EH (cell line): ENCODE results near the gene FPR3.

ENCODE experiments used
- DNase-seq: peaks from one replicate; pipeline ENCODE4 v3.0.0-alpha.2; 2015; ENCODE audit warnings: low read depth

FPR3 gene

DNA sequence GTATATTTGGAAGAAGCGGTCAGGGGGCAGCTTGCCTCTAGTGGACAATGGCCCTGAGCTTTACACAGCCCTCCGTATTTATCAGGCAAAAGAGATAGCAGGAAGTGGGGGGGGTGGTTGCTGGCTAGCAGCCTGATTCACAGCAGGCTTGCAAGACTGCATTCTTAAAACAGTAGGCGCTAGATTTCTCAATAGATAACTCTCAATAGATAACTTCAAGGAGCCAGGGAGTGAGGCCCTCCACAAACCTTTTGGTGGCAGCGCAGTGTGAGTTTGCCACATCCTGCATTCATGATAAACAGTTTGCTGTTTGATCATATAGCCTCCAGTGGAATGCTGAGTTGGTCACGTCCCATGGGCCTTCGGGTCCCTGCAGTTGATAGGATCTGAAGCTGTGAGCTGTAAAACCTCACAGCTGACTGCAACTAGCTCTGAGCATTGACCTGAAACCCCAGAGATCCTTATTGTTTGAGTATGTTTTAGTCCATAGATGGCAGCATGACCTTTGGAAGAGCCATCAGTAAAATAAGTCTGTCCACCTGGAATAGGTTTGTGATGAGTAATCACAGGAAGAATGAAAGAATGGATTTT, 12.2 kb downstream of the FPR3 start:
- peak; percentile 44 for DNase-seq

GRCh38 chr19:51807925-51808324, 13.0 kb downstream of the FPR3 start:
- no peak for DNase-seq

DNA sequence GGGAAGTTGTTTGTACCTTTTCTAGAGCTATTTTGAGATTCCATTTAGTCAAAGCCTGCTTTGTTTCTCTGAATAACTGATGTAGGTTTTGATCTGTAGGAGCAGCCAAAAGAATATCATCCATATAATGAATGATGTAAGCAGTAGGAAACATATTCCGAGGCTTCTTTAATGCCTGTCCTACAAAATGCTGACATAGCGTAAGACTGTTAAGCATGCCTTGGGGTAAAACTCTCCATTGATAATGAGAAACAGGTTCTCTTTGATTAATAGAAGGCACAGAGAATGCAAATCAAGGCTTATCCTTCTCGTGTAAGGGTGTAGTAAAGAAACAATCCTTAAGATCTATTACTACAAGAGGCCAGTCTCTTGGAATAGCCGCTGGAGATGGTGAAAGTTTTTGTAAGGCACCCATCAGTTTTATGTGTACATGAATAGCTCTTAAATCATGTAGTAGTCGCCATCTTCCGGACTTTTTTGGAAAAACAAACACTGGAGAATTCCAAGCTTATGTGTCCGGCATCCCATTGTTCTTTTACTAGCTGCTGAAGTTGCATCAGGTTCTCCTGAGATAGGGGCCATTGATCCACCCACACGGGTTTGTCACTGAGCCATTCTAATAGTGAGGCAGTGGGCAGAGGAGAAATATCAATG, 13.5 kb downstream of the FPR3 start:
- DNase-seq = peak; percentile 62

DNA sequence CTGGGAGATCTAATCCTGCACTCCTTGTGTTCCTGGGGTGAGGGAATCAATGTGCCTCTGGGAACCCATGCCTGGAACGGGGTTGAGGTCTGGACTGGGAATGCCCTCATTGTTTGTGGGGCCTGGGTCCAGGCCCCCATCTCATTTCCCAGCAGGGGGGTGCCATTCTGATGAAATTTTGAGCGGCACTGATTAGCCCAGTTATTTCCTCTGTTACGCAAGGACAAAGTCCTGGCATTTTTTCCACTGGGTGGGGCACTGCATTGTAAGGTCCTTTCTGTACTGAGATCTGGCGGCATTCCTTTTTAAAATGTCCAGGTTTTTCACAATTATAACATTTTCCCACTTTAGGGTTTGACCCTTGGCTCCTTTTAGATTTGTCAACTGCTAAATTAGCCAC, 14.8 kb downstream of the FPR3 start:
- no peak for DNase-seq

DNA sequence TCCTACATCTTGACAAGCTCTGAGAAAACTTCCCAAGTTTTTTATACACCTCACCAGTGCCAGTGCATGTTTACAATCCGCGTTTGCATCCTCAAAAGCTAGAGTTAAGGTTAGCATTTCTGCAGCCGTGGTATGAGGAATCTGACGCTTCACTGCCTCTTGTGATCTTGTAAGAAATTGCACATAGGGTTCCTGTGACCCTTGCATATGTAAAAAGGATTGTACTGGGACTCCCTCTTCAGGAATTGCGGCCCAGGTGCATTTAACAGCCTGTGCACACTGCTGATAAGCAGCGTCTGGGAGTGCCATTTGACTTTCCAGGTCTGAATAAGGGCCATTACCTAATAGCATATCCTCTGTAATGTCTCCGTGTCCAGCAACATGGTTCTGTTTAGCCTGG, 15.3 kb downstream of the FPR3 start:
- peak; percentile 8 for DNase-seq

DNA sequence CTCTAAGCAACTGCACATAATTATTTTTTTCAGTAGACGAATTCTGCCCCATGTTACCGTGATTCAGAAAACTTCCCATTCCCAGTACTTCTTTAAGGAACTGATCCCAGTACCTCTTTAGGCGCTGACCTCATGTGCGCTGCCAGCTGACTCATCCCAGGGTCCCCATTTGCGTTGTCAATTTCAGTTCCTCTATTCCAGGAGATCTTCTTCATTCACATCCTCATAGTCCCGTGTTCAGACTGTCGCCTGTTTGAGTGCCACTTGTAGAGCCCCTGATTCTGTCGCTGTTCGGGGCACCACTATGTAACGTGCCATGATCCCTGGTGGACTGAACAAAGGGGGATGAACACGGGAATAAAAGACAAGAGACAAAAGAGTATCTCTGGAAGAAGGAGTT, 16.4 kb downstream of the FPR3 start:
- no peak for DNase-seq

- no peak for DNase-seq
Observed at GRCh38 chr19:51815043-51815442, 20.1 kb downstream of the FPR3 start.

GRCh38 chr19:51816711-51817110, 21.8 kb downstream of the FPR3 start:
- DNase-seq = no peak

- no peak for DNase-seq
Observed at GRCh38 chr19:51820011-51820410, 25.1 kb downstream of the FPR3 start.

GRCh38 chr19:51820831-51821446, 26.0 kb downstream of the FPR3 start:
- no peak for DNase-seq

- DNase-seq = no peak
Observed at GRCh38 chr19:51821456-51821855, 26.5 kb downstream of the FPR3 start.

- DNase-seq = no peak
Observed at GRCh38 chr19:51821921-51822320, 27.0 kb downstream of the FPR3 start.

- no peak for DNase-seq
Observed at GRCh38 chr19:51822325-51822724, 27.4 kb downstream of the FPR3 start.

DNA sequence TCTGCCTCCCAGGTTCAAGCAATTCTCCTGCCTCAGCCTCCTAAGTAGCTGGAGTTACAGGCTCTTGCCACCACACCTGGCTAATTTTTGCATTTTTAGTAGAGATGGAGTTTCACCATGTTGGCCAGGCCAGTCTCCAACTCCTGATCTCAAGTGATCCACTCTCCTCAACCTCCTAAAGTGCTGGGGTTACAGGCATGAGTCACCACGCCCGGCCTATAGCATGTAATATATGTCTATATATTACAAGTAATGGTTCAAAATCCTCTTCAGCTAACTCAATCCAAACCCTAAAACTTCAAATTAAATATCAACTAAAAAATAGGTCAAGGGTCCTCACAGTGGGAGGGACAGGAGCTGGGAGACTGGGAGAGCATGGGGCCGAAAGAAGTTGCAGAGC, 28.0 kb downstream of the FPR3 start:
- no peak for DNase-seq

DNA sequence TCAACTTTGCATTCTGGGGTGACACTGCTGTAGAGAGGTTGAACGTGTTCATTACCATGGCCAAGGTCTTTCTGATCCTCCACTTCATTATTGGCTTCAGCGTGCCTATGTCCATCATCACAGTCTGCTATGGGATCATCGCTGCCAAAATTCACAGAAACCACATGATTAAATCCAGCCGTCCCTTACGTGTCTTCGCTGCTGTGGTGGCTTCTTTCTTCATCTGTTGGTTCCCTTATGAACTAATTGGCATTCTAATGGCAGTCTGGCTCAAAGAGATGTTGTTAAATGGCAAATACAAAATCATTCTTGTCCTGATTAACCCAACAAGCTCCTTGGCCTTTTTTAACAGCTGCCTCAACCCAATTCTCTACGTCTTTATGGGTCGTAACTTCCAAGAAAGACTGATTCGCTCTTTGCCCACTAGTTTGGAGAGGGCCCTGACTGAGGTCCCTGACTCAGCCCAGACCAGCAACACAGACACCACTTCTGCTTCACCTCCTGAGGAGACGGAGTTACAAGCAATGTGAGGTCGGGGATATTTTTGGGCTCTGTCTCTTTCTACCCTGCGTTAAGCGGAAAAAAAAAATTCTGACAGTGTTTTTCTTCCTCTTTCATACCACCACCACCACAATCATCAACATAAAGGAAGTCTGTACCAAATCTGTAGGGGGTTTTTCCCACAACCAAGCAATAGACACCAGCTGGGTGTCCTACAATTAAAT, 29.5 kb downstream of the FPR3 start:
- DNase-seq = no peak

DNA sequence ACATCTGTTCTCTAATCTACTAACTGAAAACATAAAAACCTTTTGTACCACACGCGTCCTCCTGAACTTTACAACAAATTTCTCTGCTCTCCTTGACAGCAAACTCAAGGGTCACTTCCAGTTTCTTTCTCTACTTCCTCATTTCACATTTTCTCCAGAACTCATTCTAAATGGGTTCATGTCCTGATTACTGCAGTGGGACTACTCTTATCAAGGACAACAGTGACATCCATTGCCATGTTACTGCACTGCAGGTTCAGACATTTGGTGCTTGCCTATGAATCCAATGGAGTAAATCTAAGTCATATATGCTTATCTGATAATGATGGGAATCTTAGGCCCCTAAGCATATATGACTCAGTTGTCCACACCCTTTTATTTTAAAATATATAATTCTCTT, 35.3 kb downstream of the FPR3 start:
- no peak for DNase-seq

GRCh38 chr19:51837145-51837544, 42.2 kb downstream of the FPR3 start:
- no peak for DNase-seq

GRCh38 chr19:51861870-51862622, 67.1 kb downstream of the FPR3 start:
- no peak for DNase-seq

- no peak for DNase-seq
Observed at GRCh38 chr19:51873097-51873496, 78.1 kb downstream of the FPR3 start.
